Measurements from ENCODE around the gene SLC17A4.

GRCh38 chr6:25794784-25795183 is 40.2 kb downstream of the SLC17A4 start:
- TF ChIP-seq, protein P1, sequence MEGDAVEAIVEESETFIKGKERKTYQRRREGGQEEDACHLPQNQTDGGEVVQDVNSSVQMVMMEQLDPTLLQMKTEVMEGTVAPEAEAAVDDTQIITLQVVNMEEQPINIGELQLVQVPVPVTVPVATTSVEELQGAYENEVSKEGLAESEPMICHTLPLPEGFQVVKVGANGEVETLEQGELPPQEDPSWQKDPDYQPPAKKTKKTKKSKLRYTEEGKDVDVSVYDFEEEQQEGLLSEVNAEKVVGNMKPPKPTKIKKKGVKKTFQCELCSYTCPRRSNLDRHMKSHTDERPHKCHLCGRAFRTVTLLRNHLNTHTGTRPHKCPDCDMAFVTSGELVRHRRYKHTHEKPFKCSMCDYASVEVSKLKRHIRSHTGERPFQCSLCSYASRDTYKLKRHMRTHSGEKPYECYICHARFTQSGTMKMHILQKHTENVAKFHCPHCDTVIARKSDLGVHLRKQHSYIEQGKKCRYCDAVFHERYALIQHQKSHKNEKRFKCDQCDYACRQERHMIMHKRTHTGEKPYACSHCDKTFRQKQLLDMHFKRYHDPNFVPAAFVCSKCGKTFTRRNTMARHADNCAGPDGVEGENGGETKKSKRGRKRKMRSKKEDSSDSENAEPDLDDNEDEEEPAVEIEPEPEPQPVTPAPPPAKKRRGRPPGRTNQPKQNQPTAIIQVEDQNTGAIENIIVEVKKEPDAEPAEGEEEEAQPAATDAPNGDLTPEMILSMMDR (IDR thresholded peaks at IDR 0.05), result no peak
- no peak for TF ChIP-seq POLR2A (IDR thresholded peaks at IDR 0.05)

Data from ovary (tissue), 3 donors.